GM12865 (cell line): Measurements from ENCODE around the gene ACTR6.

ENCODE experiments used
- DNase-seq: peaks from one replicate; pipeline ENCODE4 v3.0.0; 2010; ENCODE audit warnings: low read depth
- H3K4me3 ChIP-seq: 2 replicates; pipeline ENCODE4 v1.5.1; 2011; ENCODE audit warnings: mild to moderate bottlenecking, low read depth, low read length, control low read depth
- TF ChIP-seq, protein P1 (sequence below): IDR thresholded peaks from 2 replicates; pipeline ENCODE4 v1.5.1; 2011; ENCODE audit warnings: low read length, control low read depth, low read depth, inconsistent platforms; ENCODE audit not compliant: insufficient read depth; ENCODE audit errors: missing control alignments

Gene ACTR6

DNA sequence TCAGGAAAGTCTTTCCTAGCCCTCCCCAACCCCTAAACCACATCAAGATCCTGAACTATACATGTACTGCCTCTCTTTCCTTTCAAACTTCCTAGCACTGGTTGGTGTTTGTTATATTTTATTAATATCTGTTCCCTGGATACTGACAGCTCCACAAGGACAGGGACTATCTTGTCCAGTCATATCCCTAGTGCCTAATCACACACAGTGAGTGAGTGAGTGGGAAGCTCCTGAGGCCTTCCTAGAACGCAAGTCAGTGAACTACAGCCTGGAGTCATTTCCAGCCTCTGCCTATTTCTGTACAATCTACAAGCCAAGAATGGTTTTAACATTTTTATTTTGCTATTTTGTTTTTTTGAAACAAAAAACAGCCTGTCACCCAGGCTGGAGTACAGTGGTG, 7.5 kb upstream of the ACTR6 start:
- TF ChIP-seq, protein P1, sequence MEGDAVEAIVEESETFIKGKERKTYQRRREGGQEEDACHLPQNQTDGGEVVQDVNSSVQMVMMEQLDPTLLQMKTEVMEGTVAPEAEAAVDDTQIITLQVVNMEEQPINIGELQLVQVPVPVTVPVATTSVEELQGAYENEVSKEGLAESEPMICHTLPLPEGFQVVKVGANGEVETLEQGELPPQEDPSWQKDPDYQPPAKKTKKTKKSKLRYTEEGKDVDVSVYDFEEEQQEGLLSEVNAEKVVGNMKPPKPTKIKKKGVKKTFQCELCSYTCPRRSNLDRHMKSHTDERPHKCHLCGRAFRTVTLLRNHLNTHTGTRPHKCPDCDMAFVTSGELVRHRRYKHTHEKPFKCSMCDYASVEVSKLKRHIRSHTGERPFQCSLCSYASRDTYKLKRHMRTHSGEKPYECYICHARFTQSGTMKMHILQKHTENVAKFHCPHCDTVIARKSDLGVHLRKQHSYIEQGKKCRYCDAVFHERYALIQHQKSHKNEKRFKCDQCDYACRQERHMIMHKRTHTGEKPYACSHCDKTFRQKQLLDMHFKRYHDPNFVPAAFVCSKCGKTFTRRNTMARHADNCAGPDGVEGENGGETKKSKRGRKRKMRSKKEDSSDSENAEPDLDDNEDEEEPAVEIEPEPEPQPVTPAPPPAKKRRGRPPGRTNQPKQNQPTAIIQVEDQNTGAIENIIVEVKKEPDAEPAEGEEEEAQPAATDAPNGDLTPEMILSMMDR: no peak
- no peak for DNase-seq

DNA sequence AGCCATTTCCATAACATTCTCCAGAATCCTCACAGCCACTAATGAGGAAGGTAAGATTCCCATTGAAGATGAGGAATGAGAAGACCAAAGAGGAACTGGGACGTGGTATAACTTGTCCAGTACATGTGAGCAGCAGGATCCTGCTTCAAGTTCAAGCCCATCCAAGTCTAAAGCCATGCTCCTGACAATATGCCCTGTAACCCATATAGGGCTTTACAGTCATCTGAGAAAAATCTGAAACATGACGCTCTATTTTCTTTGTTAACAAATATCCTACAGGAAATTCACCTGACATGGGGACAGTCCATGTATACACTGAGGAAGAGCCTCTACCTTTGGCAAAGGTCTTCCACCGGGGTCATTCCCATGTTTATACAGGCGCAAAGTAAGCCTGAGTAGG, 3.1 kb upstream of the ACTR6 start:
- TF ChIP-seq, protein P1: no peak
- no peak for DNase-seq
- no peak overlapping the region for H3K4me3 ChIP-seq

More for the DNA sequence above, 7.5 kb upstream of the ACTR6 start:
- no peak overlapping the region for H3K4me3 ChIP-seq

DNA sequence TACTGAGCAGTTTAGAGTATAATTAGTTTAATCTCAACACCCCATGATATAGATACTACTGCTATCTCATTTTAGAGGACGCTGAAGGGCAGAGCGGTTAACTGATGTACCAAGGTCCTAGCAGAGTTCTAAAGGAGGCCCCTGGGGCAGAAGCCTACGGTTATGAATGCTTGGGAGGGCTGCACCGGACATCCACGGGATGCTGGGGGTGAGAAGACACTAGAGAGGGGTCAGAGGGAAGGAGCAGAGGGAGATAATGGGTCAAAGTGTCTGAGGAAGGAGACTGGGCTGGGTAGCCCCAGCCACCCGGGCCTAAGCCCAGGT, 1.6 kb upstream of the ACTR6 start:
- TF ChIP-seq, protein P1: no peak
- peak overlapping the region; percentile 63 for H3K4me3 ChIP-seq
- no peak for DNase-seq

DNA sequence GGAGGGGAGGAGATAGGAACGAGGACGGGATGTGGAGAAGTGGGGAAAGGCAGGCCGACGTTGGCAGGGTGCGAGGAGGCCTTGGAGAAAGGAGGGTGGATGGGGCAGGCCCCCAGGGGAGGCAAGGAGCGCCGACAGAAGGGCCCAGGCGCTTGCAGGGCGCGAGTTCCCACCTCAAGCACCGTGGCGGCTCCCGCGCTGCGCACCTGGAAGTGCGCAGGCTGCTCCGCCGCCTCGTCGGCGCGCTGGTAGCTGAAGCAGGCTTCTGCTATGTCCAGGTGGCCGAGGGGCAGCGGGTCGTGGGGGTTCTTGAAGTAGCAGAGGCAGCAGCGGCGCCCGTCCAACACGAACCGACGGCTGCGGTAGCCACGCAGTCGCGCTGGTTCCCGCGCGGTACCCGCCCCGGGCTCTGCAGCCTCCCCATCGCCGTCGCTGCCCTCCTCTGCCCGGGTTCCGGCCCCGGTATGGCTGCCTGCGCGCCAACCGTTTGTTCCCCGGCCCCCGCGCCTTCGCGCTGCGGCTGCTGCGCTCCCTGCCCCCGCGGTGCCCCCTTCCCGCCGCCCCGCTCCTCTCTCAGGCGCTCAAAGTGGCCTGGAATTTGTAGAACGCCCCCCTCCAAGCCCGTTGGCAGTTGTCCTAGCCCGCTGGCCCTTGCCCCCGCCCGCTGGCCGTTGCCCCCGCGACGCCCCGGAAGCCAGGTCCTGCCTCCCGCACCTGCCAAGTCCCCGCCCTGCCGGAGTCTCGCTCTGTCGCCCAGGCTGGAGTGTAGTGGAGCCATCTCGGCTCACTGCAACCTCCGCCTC, 1.1 kb upstream of the ACTR6 start:
- TF ChIP-seq, protein P1: no peak
- DNase-seq: peak; percentile 88
- peak overlapping the region; percentile 63 for H3K4me3 ChIP-seq

DNA sequence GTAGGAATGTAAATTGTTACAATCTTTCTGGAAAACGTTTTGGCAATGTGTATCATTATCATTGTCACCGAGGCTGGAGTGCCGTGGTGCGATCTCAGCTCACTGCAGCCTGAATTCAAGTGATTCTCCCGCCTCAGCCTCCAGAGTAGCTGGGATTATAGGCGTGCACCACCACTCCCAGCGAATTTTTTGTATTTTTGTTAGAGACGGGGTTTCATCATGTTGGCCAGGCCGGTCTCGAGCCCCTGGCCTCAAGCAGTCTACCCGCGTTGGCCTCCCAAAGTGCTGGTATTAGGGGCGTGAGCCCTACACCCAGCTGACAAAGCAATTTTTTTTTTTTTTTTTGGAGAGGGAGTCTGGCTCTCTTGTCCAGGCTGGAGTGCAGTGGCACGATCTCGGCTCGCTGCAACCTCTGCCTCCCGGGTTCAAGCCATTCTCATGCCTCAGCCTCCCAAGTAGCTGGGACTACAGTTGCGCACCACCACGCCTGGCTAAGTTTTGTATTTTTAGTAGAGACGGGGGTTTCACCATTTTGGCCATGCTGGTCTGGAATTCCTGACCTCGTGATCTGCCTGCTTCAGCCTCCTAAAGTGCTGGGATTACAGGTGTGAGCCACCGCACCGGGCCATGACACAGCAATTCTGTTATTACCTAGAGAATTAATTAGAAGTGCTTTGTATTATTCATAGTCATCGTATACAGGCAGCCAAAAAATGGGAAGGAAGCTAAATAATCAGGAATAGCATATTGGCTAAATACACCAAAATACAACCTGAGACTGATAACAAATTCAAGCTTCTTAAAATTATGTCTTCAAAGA, 1.2 kb downstream of the ACTR6 start:
- H3K4me3 ChIP-seq: peak overlapping the region; percentile 63
- TF ChIP-seq, protein P1: no peak
- no peak for DNase-seq

DNA sequence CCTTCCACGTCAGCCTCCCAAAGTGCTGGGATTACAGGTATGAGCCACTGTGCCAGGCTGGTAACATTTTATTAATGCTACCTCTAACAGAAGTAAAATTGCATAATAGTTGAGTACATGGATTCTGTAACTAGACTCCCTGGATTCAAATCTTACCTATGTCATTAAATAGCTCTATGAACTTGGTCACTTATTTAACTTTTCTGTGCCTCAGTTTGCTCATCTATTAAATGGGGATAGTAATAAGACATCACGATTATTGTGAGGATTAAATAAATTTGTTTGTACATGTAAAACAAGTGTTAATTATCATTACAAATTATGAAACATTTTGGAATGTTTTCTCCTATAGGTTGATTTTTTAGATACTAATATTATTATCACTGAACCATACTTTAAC, 6.7 kb downstream of the ACTR6 start:
- DNase-seq: no peak
- no peak overlapping the region for H3K4me3 ChIP-seq
- TF ChIP-seq, protein P1: no peak
